ENCODE data around the gene ATP6V0E1. TPM values are rescaled to one million over a fixed set of nuclear protein-coding genes. Genes with fewer than 3 reads are reported as not detected.

The ATP6V0E1 gene
- total RNA-seq, 4 donors from 2014 or later = 159 to 342 (median 193) TPM

GRCh38 chr5:173004013-173004412, 20.4 kb downstream of the ATP6V0E1 start:
- TF ChIP-seq, protein P1, sequence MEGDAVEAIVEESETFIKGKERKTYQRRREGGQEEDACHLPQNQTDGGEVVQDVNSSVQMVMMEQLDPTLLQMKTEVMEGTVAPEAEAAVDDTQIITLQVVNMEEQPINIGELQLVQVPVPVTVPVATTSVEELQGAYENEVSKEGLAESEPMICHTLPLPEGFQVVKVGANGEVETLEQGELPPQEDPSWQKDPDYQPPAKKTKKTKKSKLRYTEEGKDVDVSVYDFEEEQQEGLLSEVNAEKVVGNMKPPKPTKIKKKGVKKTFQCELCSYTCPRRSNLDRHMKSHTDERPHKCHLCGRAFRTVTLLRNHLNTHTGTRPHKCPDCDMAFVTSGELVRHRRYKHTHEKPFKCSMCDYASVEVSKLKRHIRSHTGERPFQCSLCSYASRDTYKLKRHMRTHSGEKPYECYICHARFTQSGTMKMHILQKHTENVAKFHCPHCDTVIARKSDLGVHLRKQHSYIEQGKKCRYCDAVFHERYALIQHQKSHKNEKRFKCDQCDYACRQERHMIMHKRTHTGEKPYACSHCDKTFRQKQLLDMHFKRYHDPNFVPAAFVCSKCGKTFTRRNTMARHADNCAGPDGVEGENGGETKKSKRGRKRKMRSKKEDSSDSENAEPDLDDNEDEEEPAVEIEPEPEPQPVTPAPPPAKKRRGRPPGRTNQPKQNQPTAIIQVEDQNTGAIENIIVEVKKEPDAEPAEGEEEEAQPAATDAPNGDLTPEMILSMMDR (IDR thresholded peaks at IDR 0.05; ENCODE audit: low read depth) = no peak

DNA sequence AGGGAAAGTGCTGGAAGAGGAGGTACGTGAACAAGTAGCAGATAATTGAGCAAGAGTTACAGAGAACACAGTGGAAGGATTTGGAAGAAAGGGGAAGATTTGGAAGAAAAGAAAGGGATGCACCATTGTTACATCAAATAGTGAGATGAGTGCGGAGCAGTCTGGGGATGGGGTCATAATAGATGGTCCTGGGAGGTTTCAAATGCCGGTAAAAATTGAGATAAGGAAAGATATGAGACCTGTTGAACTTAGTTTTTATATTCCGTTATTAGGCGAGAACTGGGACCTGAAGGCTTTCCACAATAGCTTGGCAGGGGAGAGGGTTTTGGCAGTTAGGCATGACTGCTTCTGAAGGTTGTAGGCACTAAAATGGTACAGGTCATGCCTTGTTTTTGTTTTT, 20.9 kb downstream of the ATP6V0E1 start:
- TF ChIP-seq, protein P1 (IDR thresholded peaks at IDR 0.05; ENCODE audit: low read depth) = no peak

- TF ChIP-seq, protein P1 (IDR thresholded peaks at IDR 0.05; ENCODE audit: low read depth) = no peak
Measured at GRCh38 chr5:173010021-173010420, 26.4 kb downstream of the ATP6V0E1 start.

- TF ChIP-seq, protein P1 (IDR thresholded peaks at IDR 0.05; ENCODE audit: low read depth) = no peak
Measured at GRCh38 chr5:173010547-173011464, 27.2 kb downstream of the ATP6V0E1 start.

GRCh38 chr5:173011566-173011965, 28.0 kb downstream of the ATP6V0E1 start:
- TF ChIP-seq, protein P1 (IDR thresholded peaks at IDR 0.05; ENCODE audit: low read depth) = no peak

DNA sequence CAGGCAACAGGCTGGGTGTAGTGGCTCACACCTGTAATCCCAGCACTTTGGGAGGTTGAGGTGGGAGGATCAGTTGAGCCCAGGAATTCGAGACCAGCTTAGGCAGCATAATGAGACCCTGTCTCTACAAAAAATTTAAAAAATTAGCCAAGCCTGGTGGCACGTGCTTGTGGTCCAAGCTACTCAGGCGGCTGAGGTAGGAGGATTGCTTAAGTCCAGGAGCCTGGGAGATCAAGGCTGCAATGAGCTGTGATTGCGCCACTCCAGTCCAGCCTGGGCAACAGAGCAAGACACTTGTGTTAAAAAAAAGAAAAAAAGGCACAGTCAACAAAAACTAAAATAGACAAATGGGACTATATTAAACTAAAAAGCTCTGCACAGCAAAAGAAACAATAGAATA, 29.3 kb downstream of the ATP6V0E1 start:
- TF ChIP-seq, protein P1 (IDR thresholded peaks at IDR 0.05; ENCODE audit: low read depth) = no peak

- TF ChIP-seq, protein P1 (IDR thresholded peaks at IDR 0.05; ENCODE audit: low read depth) = no peak
Measured at GRCh38 chr5:173014671-173015070, 31.1 kb downstream of the ATP6V0E1 start.
